Sigmoid colon (tissue), 7 donors: ENCODE results near the gene SGSM1. TPM values are rescaled to one million over a fixed set of nuclear protein-coding genes. Genes with fewer than 3 reads are reported as not detected.
A peak's percentile ranks its signal among the peaks of the same experiment; 100 is the strongest.

Source experiments
- DNase-seq: peaks from one replicate; pipeline ENCODE4 v3.0.0-alpha.2; 2019
- H3K27ac ChIP-seq, 4 donors: fragments of 200-600 bp; sonication (generic); one replicate each; pipeline ENCODE4 v1.5.1; 2016 to 2019; ENCODE audit warnings: mild to moderate bottlenecking in 1 of 4
- H3K27me3 ChIP-seq, 3 donors: fragments of 200-600 bp; sonication (generic); one replicate each; pipeline ENCODE4 v1.5.1; 2019; ENCODE audit warnings: mild to moderate bottlenecking in 1 of 3
- H3K36me3 ChIP-seq, 4 donors: fragments of 200-600 bp; sonication (generic); one replicate each; pipeline ENCODE4 v1.5.1; 2016 to 2019
- H3K4me1 ChIP-seq, 4 donors: fragments of 200-600 bp; sonication (generic); one replicate each; pipeline ENCODE4 v1.5.1; 2017 to 2019
- H3K4me3 ChIP-seq, 4 donors: fragments of 200-600 bp; sonication (generic); one replicate each; pipeline ENCODE4 v1.5.1; 2017 to 2019; ENCODE audit warnings: mild to moderate bottlenecking in 2 of 4, moderate library complexity in 1 of 4
- H3K9me3 ChIP-seq, 4 donors: fragments of 200-600 bp in 3 of 4; sonication (generic) in 3 of 4; one replicate each; pipeline versions ENCODE4 v1.5.1 to v1.6.1; 2013 to 2019
- CTCF ChIP-seq, 4 experiments: fragments of 450-650 bp in 3 of 4; fragments of 200-600 bp in 1 of 4; IDR thresholded peaks; one replicate each; pipeline ENCODE4 v1.5.1; 2016 to 2019; ENCODE audit warnings: antibody characterized with exemption in 4 of 4, mild to moderate bottlenecking in 3 of 4, moderate library complexity in 2 of 4
- EP300 ChIP-seq, 4 donors: sonication (generic); formaldehyde crosslinking; IDR thresholded peaks; one replicate each; pipeline ENCODE4 v1.6.1; 2017; ENCODE audit warnings: antibody characterized with exemption in 4 of 4
- POLR2A ChIP-seq, 2 donors: fragments of 450-650 bp; IDR thresholded peaks; one replicate each; pipeline ENCODE4 v1.6.1; 2016; ENCODE audit warnings: antibody characterized with exemption in 2 of 2, mild to moderate bottlenecking in 2 of 2, moderate library complexity in 2 of 2
- POLR2AphosphoS5 ChIP-seq, 4 donors: sonication (generic); formaldehyde crosslinking; IDR thresholded peaks; one replicate each; pipeline ENCODE4 v1.6.1; 2017; ENCODE audit warnings: antibody characterized with exemption in 4 of 4
- WGBS, 2 donors: extraction: QIAGEN DNeasy Blood & Tissue Kit; methylation state at CpG; one replicate each; pipeline ENCODE4 v1.1.7; 2013; 5-methylcytosine and 5-hydroxymethylcytosine counted together
- intact Hi-C: fragments of 100-400 bp; cut with DNase I; formaldehyde crosslinking; loops from one replicate; pipeline ENCODE4 v1.15.1; 2023
- polyA plus RNA-seq, 3 donors: library from polyadenylated mRNA; stranded (reverse); fragments of 200-250 nt; gene quantifications; one replicate each; pipeline ENCODE4 v1.2.3, GENCODE V29; 2013
- total RNA-seq, 4 donors: library from RNA; depleted of rRNA; stranded (reverse); fragments of >200 nt; gene quantifications; one replicate each; pipeline ENCODE4 v1.1.0, GENCODE V29; 2016
- donor health status: healthy with polysubstance abuse.
- donor health status: Bipolar disorder and iron deficiency.
- donor health status: healthy.

SGSM1 gene
- total and polyA plus RNA-seq, 7 donors = 0.46 to 3.6 (median 2.3) TPM

DNA sequence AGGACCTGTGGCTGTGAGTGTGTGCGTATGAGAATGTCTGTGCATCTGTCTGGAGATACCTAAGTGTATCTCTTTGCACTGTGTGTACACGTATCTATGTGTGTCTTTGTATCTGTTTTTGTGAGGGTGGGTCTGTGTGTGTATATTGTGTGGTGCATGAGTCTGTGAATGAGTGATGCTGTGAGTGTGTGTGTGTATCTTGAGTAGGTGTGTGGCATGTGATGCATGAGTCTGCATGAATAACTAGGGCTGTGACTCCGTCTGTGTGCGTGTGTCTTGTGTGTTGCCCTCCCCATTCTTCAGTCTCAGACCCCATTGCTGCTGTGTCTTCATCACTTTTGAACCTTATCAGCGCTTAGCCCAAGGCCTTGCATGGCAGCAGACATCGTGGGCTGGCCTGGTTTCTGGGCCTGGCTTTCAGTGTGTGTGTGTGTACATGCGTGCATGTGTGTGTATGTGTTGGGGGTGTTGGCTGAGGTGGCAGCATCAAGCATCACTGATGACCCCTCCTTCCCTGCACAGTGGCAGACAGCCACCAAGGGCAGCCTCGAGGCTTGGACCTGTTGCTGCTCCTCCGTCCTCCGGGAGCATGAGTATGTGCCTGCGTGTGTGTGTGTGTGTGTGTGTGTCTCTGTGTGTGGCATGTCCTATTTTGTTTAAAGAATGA lies 1.4 kb downstream of the SGSM1 start:
- TF ChIP-seq EP300 (IDR thresholded peaks at IDR 0.05) (no peak), CTCF (IDR thresholded peaks at IDR 0.05) (no peak), POLR2A (IDR thresholded peaks at IDR 0.05) (no peak), POLR2AphosphoS5 (IDR thresholded peaks at IDR 0.05) (no peak)
- H3K4me3 ChIP-seq = no peak overlapping the region

DNA sequence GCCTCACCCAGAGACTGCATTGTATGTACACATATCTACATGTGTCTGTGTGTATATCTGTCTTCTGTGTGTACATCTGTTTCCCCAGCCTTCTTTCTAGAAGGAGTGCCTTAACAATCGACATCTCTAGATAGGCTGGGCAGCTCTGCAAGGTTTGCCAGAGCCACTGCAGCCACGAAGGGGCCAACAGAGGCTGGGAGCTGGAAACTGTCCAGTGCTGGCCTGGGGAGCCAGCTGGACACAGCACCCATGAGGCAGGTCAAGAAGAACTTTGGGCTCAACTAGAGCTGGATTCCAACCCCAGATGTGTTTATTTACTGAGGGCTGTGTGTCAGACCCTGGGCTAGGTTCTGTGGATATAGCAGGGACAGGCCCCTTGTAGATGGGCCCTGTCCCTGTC lies 3.3 kb downstream of the SGSM1 start:
- H3K36me3 ChIP-seq = no peaks in the 10 kb centered on the region
- H3K27ac ChIP-seq = peak overlapping the region in 3 of 4 donors; percentile 6 to 66 (median 52)
- no peaks in the 10 kb centered on the region for H3K27me3 ChIP-seq
- intact Hi-C loops = no loop called here
- no peak overlapping the region for H3K4me3 ChIP-seq
- TF ChIP-seq POLR2AphosphoS5 (IDR thresholded peaks at IDR 0.05) (no peak), CTCF (IDR thresholded peaks at IDR 0.05) (no peak), EP300 (IDR thresholded peaks at IDR 0.05) (no peak), POLR2A (IDR thresholded peaks at IDR 0.05) (no peak)
- WGBS, 2 donors = 38 to 57% methylated on average over 2 of the region's 2 CpGs
- peaks cover 0 to 42% (median 25%) of the 10 kb centered on the region in 4 donors for H3K4me1 ChIP-seq
- no peaks in the 10 kb centered on the region for H3K9me3 ChIP-seq
- DNase-seq = no peak

More for the DNA sequence above, 1.4 kb downstream of the SGSM1 start:
- intact Hi-C loops = no loop called here
- peak overlapping the region; percentile 23 to 79 (median 78) for H3K27ac ChIP-seq
- WGBS, 2 donors = 79 to 80% methylated on average over 11 of the region's 11 CpGs
- no peaks in the 10 kb centered on the region for H3K36me3 ChIP-seq
- H3K9me3 ChIP-seq = no peaks in the 10 kb centered on the region
- DNase-seq = no peak
- no peaks in the 10 kb centered on the region for H3K27me3 ChIP-seq
- peaks cover 0 to 42% (median 25%) of the 10 kb centered on the region in 4 donors for H3K4me1 ChIP-seq

GRCh38 chr22:24810043-24810749 lies 4.2 kb downstream of the SGSM1 start:
- Histone ChIP-seq H3K4me3 (no peak overlapping the region), H3K27me3 (no peaks in the 10 kb centered on the region), H3K36me3 (no peaks in the 10 kb centered on the region), H3K4me1 (peaks cover 0 to 42% (median 25%) of the 10 kb centered on the region in 4 donors), H3K27ac (peak overlapping the region; percentile 11 to 66 (median 50)), H3K9me3 (no peaks in the 10 kb centered on the region)
- WGBS, 2 donors = 76 to 85% methylated on average over 14 of the region's 14 CpGs
- peak; percentile 75 for DNase-seq
- TF ChIP-seq POLR2AphosphoS5 (IDR thresholded peaks at IDR 0.05) (peak in 1 of 4 donors; percentile 22), EP300 (IDR thresholded peaks at IDR 0.05) (no peak), POLR2A (IDR thresholded peaks at IDR 0.05) (no peak), CTCF (IDR thresholded peaks at IDR 0.05) (no peak)
- intact Hi-C loops = no loop called here

GRCh38 chr22:24812950-24813775 lies 7.2 kb downstream of the SGSM1 start:
- intact Hi-C loops = no loop called here
- no peak for DNase-seq
- no peak for TF ChIP-seq POLR2AphosphoS5 (IDR thresholded peaks at IDR 0.05)
- TF ChIP-seq EP300 (IDR thresholded peaks at IDR 0.05) = no peak
- TF ChIP-seq POLR2A (IDR thresholded peaks at IDR 0.05) = no peak
- TF ChIP-seq CTCF (IDR thresholded peaks at IDR 0.05) = no peak
- H3K4me1 ChIP-seq = peaks cover 0 to 35% (median 16%) of the 10 kb centered on the region in 4 donors
- no peaks in the 10 kb centered on the region for H3K27me3 ChIP-seq
- H3K36me3 ChIP-seq = no peaks in the 10 kb centered on the region
- no peak overlapping the region for H3K4me3 ChIP-seq
- no peaks in the 10 kb centered on the region for H3K9me3 ChIP-seq
- H3K27ac ChIP-seq = no peak overlapping the region
- 69 to 87% methylated on average over 13 of the region's 13 CpGs for WGBS, 2 donors
